NCI-H146 treated with DMSO at 0.1 percent for 48 hours (cell line): ENCODE results near the gene UNC13D.
"Not testable (repeated sequence)": the region's sequence is repeated elsewhere in the genome, so short reads cannot be mapped to it uniquely, and the experiment has no call there.

Source experiments
- DNase-seq: peaks from one replicate; lab custom pipeline; 2025; ENCODE audit not compliant: unreplicated experiment; lab: John Stamatoyannopoulos, UW

Gene UNC13D

GRCh38 chr17:75807861-75808260 is 36.3 kb downstream of the UNC13D start:
- no peak for DNase-seq

- DNase-seq, result no peak
Measured at GRCh38 chr17:75806822-75807500, 37.2 kb downstream of the UNC13D start.

DNA sequence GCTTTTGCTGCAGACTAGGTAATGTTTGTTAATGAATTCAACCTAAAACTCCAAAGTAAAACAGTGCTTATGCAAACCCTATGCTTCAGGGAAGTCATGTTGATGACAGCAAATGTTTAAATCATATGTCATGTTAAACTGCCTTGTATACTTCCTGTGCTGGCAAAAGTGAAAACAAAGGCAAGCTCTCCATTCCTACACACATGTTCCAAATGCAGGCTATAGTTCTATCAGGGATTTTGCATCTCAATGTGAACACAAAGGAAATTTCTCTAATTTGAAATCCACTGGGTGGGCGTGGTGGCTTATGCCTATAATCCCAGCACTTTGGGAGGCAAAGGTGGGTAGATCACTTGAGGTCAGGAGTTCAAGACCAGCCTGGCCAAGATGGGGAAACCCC is 40.3 kb downstream of the UNC13D start:
- no peak for DNase-seq

- DNase-seq, result no peak
Measured at GRCh38 chr17:75799402-75799801, 44.8 kb downstream of the UNC13D start.

- DNase-seq, result no peak
Measured at GRCh38 chr17:75795820-75796607, 48.2 kb downstream of the UNC13D start.

GRCh38 chr17:75793460-75793859 is 50.7 kb downstream of the UNC13D start:
- DNase-seq, result no peak

DNA sequence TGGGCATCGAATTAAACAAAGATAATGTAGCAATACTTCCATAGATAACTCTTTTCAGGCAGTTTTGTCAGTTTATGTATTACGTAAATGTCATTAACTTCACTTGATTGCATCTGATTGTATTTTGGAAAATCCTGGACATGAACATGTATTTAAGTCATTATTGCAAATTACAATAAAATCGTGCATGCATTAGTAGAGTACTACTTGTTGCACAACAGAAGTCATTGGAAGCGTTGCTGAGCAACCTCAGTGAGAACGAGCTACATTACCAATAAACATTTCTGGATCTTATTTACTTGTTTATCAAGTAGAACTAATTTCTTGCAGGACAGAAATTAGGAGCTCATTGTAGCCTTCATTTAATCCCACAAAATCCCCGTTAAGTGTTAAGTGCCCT is 53.0 kb downstream of the UNC13D start:
- no peak for DNase-seq

DNA sequence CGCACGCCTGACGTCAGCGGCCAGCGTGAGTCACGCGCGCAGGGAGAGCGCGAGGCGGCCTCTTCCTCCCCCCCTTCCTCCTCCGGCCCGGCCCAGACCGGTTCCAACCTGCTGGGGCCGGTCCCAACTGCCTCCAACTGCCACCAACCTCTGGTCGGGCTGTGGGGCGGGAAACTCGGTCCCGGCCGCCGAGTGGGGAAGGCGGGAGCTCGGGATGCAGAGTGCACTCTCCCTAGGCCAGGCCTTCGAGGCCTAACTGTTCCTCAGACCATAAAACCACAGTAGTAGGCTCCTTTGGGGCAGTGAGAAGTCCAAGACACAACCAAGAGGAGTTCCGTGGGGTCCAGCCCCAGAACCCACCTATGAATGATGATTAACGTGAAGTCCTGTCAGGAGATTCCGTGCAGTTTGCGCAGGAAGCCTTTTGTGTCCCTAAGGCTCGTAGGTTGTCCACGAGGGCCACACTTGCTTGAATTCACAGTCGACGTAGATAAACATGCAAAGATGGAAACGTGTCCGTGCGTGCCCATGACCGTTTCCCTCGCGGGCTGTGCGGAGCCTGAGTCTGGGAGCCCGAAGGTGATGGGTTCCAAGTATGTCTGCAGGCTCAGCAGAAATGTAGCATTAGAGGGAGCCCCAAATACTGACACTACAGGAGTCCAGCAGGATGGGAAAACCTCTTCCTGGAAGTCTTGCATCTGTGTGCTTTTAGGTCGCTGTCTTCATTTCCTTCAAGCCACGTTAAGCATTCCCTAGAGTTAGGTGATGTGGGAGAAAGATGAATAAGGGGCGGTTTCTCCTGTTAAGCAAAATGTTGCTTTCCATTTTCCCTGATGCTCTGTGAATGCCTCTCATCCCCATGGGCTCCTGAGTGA is 59.0 kb downstream of the UNC13D start:
- DNase-seq, result peak; percentile 85

DNA sequence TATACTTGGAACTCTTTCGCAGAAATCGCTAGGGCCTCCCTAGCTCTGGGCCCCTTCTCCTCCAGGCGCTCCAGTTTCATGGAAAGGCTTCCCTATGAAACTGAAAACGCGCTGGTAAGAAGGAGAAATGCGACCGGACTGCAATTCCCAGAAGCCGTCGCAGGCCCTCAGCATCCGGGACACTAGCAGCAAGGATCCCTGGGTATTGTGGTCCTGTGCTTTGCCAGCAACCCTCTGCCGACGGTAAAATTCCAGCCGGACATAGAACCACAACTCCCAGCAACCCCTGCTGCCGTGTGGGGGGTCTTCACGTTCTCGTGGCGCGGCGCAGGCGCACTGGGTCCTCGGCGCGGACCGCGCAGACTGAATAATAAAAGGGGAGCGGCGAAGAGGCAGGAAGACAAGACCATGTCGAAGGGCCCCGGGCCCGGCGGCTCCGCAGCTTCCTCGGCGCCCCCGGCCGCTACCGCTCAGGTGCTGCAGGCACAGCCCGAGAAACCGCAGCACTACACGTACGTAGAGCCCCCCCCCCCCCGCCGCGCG is 59.7 kb downstream of the UNC13D start, which contains the start of gene UNK:
UNK (plus strand) TSS at position 334 of the 543 bp plus-strand sequence; CDS start at position 409, 75 bp downstream.
- peak; percentile 97 for DNase-seq

DNA sequence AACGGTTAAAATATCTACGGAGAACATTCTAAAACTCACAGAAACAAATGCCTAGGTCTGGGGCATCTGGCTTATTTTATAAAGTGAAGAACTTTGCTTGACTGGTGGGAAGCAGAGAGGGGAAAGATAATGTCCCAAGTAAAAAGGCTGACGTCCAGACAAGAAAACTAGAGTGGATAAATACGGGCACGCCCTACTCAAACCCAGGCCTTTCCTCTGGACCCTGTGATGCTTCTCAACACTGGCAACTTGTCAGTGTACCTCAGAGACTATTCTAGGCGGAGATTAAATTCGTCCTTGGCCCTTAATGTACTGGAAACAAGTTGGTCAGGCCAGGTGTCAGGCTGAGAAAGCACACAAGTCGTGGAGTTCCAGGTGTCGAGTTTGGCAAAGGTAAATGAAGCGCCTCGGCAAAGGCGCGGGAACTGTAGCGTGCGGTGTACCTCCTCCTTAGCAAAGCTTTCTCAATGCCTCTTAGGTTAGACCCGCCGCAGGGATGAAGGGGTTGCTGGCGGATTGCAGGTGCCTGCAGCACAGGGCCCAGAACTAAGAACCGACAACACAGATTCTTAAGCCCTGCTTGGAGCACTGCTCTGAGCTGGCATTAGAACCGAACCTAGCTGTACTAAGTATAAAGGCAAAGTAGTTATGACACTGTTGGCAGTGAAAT is 60.3 kb downstream of the UNC13D start:
- no peak for DNase-seq

GRCh38 chr17:75783069-75783783 is 61.0 kb downstream of the UNC13D start:
- no peak for DNase-seq

DNA sequence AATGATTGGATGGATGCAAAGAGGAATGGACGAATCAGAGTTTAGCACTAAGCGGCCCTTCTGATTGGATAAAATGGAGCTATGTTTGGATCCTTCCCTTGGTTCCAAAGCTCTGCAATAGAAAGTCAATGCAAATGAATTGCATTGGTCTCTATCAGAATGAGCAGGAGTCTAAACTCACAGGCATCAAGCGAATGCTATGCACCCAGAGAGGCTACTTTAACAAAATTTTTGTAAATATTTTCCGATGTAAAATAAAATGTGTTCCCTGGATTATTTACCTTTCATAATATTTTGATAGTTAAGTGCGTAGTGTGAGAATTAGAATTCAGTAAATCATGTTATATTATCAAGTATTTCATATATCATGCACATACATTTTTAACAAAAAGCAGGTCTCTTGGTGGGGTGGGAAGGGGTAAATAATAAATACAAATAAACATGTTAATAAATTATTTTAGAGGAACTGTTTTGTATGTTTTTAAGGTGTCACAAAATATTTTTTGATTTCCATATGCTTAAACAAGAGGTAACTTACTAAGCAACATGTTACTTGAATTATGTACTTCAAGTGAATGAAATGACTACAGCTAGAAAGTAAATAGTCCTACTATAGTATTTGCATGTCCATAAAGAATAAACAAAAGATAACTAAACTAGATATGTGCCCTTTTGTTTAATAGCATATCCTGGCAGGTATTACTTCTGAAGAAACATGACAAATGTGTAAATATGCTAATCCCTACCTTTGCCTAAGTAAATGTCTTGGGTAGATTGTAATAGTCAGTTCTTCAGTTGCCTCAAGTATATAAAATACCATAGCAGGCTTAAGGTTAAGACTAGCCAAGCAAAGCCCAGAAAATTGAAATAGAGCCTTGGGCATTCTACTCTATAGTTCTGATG is 64.0 kb downstream of the UNC13D start:
- no peak for DNase-seq

DNA sequence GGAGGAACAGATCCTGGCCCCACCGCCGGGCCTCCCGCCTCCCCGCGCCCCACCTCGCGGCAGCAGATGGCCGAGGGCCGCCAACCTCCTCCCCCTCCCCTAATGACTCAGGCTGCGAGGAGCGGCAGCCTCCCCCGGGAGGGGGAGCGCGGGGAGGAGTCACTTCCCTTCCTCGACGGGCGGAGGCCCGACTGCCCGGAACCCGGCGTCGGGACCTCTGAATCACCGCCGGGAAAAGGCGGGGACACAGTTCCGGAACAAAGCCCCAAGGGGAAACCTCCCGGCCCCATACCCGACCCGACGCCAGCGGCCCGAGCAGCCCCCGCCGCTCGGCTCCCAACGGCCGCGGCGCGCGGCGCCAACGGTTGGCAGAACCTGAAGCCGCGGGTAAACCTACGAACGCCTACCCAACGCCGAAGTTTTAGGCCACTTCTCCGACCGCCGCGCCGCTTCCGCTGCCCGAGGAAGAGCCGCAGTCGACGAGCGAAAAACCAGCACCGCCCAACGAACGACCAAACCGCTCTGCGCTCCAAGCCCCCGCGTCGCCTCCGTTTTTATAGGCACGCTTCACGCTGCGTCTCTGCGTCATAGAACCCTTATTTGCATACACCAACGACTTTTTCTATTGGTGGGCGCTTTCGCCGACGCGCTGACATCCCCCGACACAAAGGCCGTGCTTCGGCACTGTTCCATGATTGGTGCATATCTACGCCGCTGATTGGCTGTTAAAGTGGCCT is 64.8 kb downstream of the UNC13D start:
- peak; percentile 99 for DNase-seq

GRCh38 chr17:75778861-75779249 is 65.3 kb downstream of the UNC13D start:
- DNase-seq, result peak; percentile 57

- not testable (repeated sequence) for DNase-seq
Measured at GRCh38 chr17:75778066-75778860, 65.9 kb downstream of the UNC13D start.

DNA sequence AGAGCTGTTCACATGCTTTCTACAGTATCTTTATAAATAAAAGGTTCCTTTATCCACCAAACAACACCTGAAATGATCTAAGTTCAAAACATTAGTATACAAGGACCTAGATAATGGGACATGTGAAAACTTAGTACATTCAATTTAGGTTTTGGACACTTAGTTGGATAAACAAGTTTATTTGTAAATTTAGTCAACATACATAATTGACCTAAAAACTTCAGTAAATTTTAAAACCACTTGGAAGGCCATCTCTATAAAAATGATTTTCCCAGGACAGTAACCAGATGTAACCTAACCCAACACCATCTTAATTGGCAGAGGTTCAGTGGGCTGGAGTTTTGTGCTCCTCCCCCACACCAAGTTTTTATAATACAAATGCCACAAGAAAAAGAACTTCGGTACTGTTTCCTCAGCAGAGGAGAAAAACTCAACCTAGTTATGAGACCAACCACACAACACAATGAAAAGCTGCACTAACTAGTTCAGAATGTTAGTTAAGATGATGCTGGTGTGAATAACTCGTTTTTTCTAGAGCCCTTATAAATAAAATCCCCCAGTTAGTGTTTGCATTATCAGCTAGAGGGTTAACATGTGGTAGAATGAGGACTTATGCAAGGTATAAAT is 66.8 kb downstream of the UNC13D start:
- DNase-seq, result no peak
